ENCODE data around the gene KIRREL3. TPM values are rescaled to one million over a fixed set of nuclear protein-coding genes. Genes with fewer than 3 reads are reported as not detected.
A peak's percentile ranks its signal among the peaks of the same experiment; 100 is the strongest.

The KIRREL3 gene
- total and polyA plus RNA-seq, 2 of the 8 experiments (the other 6 are each of a cell fraction or from before 2014, with no cell fraction given): 0.29 to 0.32 TPM

DNA sequence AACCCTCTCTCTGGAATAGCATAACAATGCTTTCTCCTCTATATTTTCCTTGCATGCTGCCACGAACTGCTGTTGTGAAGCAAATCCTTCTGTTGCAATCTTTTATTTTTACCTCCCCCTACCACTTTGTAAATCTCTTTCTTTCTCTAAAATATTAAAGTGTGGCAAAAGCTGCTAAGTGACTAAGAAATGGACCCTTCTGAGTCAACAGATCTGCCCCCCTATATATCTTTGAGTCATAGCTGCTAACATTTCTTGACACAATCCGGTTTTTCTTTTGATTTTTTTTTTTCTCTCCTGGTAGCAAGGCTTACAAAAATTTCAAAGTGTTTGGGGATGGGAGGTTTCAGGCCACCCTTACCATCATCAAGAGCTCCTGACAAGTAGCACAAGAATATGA lies 39.0 kb upstream of the KIRREL3 start:
- H4K91ac ChIP-seq (replicated peaks; ENCODE audit: insufficient read length, low read length): no peak overlapping the region

More for the DNA sequence above, 39.0 kb upstream of the KIRREL3 start:
- H2BK5ac ChIP-seq (ENCODE audit: low read depth, low read length): no peak overlapping the region
- H4K8ac ChIP-seq (ENCODE audit: extremely low read depth, insufficient read depth, low read length): no peak overlapping the region
- H3K9me3 ChIP-seq (ENCODE audit: insufficient read depth in 2 of 2, low read depth in 1 of 2, low read length in 1 of 2): no peaks in the 10 kb centered on the region
- 0 out of 2 replicates have a peak overlapping the region, but pooled peaks have one; percentile 1 for H2AFZ ChIP-seq (ENCODE audit: low read length)
- no peaks in the 10 kb centered on the region for H3K27me3 ChIP-seq (replicated peaks in 1 of 4; ENCODE audit: control insufficient read depth in 3 of 4, extremely low read depth in 1 of 4, insufficient read depth in 3 of 4, low read length in 3 of 4)
- no peak overlapping the region for H4K5ac ChIP-seq (ENCODE audit: insufficient read length, low read depth, low read length)
- no peak overlapping the region for H2BK12ac ChIP-seq (ENCODE audit: low read depth, low read length)
- H3K23ac ChIP-seq (ENCODE audit: insufficient read length): no peak overlapping the region
- DNase-seq (ENCODE audit: low read depth in 1 of 2, low spot score in 2 of 2) (no peak), FAIRE-seq (no peak)
- H2AK5ac ChIP-seq (ENCODE audit: low read depth, low read length): no peak overlapping the region
- H3K18ac ChIP-seq (ENCODE audit: extremely low read depth, low read length): no peak overlapping the region
- H3K14ac ChIP-seq (ENCODE audit: insufficient read length): no peak overlapping the region
- H2BK20ac ChIP-seq (ENCODE audit: low read length): no peak overlapping the region
- H2BK15ac ChIP-seq (ENCODE audit: low read length): no peak overlapping the region
- TF ChIP-seq TAF1 (IDR thresholded peaks at IDR 0.05; ENCODE audit: low read depth, low read length) (no peak), SIN3A (conservative IDR thresholded peaks at IDR 0.05 in 1 of 2, IDR thresholded peaks at IDR 0.05 in 1 of 2; ENCODE audit: low read depth in 1 of 2, low read length in 2 of 2) (no peak), SRF (IDR thresholded peaks at IDR 0.05; ENCODE audit: low read depth, low read length) (no peak), EGR1 (IDR thresholded peaks at IDR 0.05; ENCODE audit: borderline replicate concordance, low read depth, low read length) (no peak), POLR2A (IDR thresholded peaks at IDR 0.05; ENCODE audit: control extremely low read depth in 1 of 2, low read depth in 2 of 2, low read length in 2 of 2) (no peak), EP300 (IDR thresholded peaks at IDR 0.05; ENCODE audit: borderline replicate concordance in 1 of 2, low read depth in 2 of 2, low read length in 2 of 2) (no peak), KDM1A (IDR thresholded peaks at IDR 0.05; ENCODE audit: borderline replicate concordance, low read length) (no peak), SAP30 (IDR thresholded peaks at IDR 0.05; ENCODE audit: insufficient read depth, insufficient replicate concordance, low read length) (no peak), CBX5 (IDR thresholded peaks at IDR 0.05; ENCODE audit: low read depth, low read length) (no peak)
- TF ChIP-seq, protein P1, sequence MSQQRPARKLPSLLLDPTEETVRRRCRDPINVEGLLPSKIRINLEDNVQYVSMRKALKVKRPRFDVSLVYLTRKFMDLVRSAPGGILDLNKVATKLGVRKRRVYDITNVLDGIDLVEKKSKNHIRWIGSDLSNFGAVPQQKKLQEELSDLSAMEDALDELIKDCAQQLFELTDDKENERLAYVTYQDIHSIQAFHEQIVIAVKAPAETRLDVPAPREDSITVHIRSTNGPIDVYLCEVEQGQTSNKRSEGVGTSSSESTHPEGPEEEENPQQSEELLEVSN (IDR thresholded peaks at IDR 0.05): no peak
- no peak overlapping the region for H3K4me2 ChIP-seq (ENCODE audit: insufficient read depth in 1 of 2, low read depth in 2 of 2, low read length in 2 of 2)
- H4K20me1 ChIP-seq (replicated peaks in 1 of 2; ENCODE audit: control insufficient read depth in 1 of 2, insufficient read depth in 2 of 2, low read length in 2 of 2): no peaks in the 10 kb centered on the region
- H3K79me2 ChIP-seq (ENCODE audit: control insufficient read depth in 1 of 2, insufficient read depth in 2 of 2, low read length in 2 of 2): no peaks in the 10 kb centered on the region
- no peaks in the 10 kb centered on the region for H3K79me1 ChIP-seq (ENCODE audit: low read depth, low read length)
- 83% methylated on average over 2 of the region's 2 CpGs; no CpG with 5 or more reads in 1 of the 2 experiments for WGBS, 2 experiments (ENCODE audit: extremely low coverage in 1 of 2, insufficient coverage in 1 of 2, insufficient read length in 1 of 2, insufficient replicate concordance in 2 of 2, low coverage in 1 of 2, low lambda C conversion rate in 2 of 2, missing lambda C conversion rate in 1 of 2)
- H3K9ac ChIP-seq (replicated peaks in 1 of 4; ENCODE audit: extremely low read depth in 1 of 4, low read depth in 3 of 4, low read length in 3 of 4): no peak overlapping the region
- H3K4me3 ChIP-seq (ENCODE audit: extremely low read depth in 1 of 4, insufficient read depth in 2 of 4, low read depth in 3 of 4, low read length in 4 of 4): no peak overlapping the region
- H3K23me2 ChIP-seq (ENCODE audit: low read depth, low read length): no peaks in the 10 kb centered on the region
- H3K27ac ChIP-seq (ENCODE audit: low read depth, low read length): no peak overlapping the region
- H2BK120ac ChIP-seq (replicated peaks; ENCODE audit: low read depth, low read length): no peak overlapping the region
- H3K36me3 ChIP-seq (ENCODE audit: control insufficient read depth in 2 of 4, insufficient read depth in 4 of 4, low read length in 3 of 4): no peaks in the 10 kb centered on the region
- H3K4ac ChIP-seq (replicated peaks; ENCODE audit: insufficient read length, low read depth, low read length): no peak overlapping the region
- 0 out of 7 replicates have a peak, but pooled peaks cover 0 to 2% (median 0%) of the 10 kb centered on the region in 4 experiments for H3K4me1 ChIP-seq (replicated peaks in 1 of 4; ENCODE audit: control insufficient read depth in 3 of 4, insufficient read depth in 4 of 4, low read length in 3 of 4)
- POLR2A ChIA-PET (ENCODE audit: partially characterized antibody): no interaction called here
- no peak overlapping the region for H3K56ac ChIP-seq (replicated peaks; ENCODE audit: insufficient read length, low read depth, low read length)
- CTCF ChIA-PET (ENCODE audit: partially characterized antibody): interaction anchor here (1.3 kb wide), 1 partner anchor 36 kb away, joined by 3 read pairs; no protein-coding TSS in a partner anchor

Data from H1 (cell line).